HepG2 (cell line): ENCODE measurements around the gene CTDSPL2. TPM values are rescaled to one million over a fixed set of nuclear protein-coding genes. Genes with fewer than 3 reads are reported as not detected.
A peak's percentile ranks its signal among the peaks of the same experiment; 100 is the strongest.

Source experiments
- AFF4 ChIP-seq: sonication (generic); formaldehyde crosslinking; IDR thresholded peaks from 2 replicates; pipeline ENCODE4 v1.4.0; 2020; ENCODE audit warnings: missing genetic modification reagents
- FOXJ3 ChIP-seq: sonication (generic); formaldehyde crosslinking; IDR thresholded peaks from 2 replicates; pipeline ENCODE4 v1.4.0; 2020; ENCODE audit warnings: missing genetic modification reagents, mild to moderate bottlenecking, borderline replicate concordance
- FOXK1 ChIP-seq: sonication (generic); formaldehyde crosslinking; IDR thresholded peaks from 2 replicates; pipeline ENCODE4 v1.4.0; 2020; ENCODE audit warnings: low read depth, missing genetic modification reagents, borderline replicate concordance
- GABPA ChIP-seq, 2 experiments: IDR thresholded peaks; 2 replicates each; pipeline ENCODE4 v1.6.1; 2011 to 2016; ENCODE audit warnings: low read depth in 2 of 2, low read length in 1 of 2, missing biosample characterization in 1 of 2, missing genetic modification characterization in 1 of 2
- HMGA1 ChIP-seq: sonication (generic); formaldehyde crosslinking; conservative IDR thresholded peaks from 2 replicates; pipeline ENCODE4 v1.4.0; 2020; ENCODE audit warnings: missing genetic modification reagents
- HOXA5 ChIP-seq: sonication (generic); formaldehyde crosslinking; IDR thresholded peaks from 2 replicates; pipeline ENCODE4 v1.4.0; 2020; ENCODE audit warnings: missing genetic modification reagents
- IRF9 ChIP-seq: sonication (generic); formaldehyde crosslinking; IDR thresholded peaks from 2 replicates; pipeline ENCODE4 v1.8.0; 2022; ENCODE audit warnings: missing genetic modification reagents, mild to moderate bottlenecking, borderline replicate concordance
- LBX2 ChIP-seq: sonication (generic); formaldehyde crosslinking; IDR thresholded peaks from 2 replicates; pipeline ENCODE4 v1.5.0; 2020; ENCODE audit warnings: missing genetic modification reagents, mild to moderate bottlenecking, borderline replicate concordance
- NPAS2 ChIP-seq: sonication (generic); formaldehyde crosslinking; IDR thresholded peaks from 2 replicates; pipeline ENCODE4 v1.8.0; 2022; ENCODE audit warnings: mild to moderate bottlenecking, missing genetic modification reagents, borderline replicate concordance
- RXRA ChIP-seq: sonication (generic); formaldehyde crosslinking; IDR thresholded peaks from 2 replicates; pipeline ENCODE4 v1.5.1; 2020; ENCODE audit warnings: missing genetic modification reagents
- SAP130 ChIP-seq: IDR thresholded peaks from 2 replicates; pipeline ENCODE4 v1.6.1; 2016; ENCODE audit warnings: low read depth
- SCMH1 ChIP-seq: sonication (generic); formaldehyde crosslinking; IDR thresholded peaks from 2 replicates; pipeline ENCODE4 v1.9.0; 2021; ENCODE audit warnings: missing genetic modification reagents, mild to moderate bottlenecking, borderline replicate concordance
- YY1 ChIP-seq: IDR thresholded peaks from 2 replicates; pipeline ENCODE4 v1.6.1; 2011; ENCODE audit warnings: low read length, low read depth, moderate library complexity, mild to moderate bottlenecking; ENCODE audit not compliant: insufficient read depth, insufficient replicate concordance
- ZNF142 ChIP-seq: sonication (generic); formaldehyde crosslinking; IDR thresholded peaks from 2 replicates; pipeline ENCODE4 v1.4.0; 2020; ENCODE audit warnings: missing genetic modification reagents
- polyA plus RNA-seq, 8 experiments: library from polyadenylated mRNA; depleted of rRNA in 3 of 8; stranded (reverse) in 7 of 8; unstranded in 1 of 8; fragments of >200 nt; fragmentation: Illumina TruSeq in 4 of 8; extraction: Trizol in 4 of 8; gene quantifications; 2 replicates each; pipeline versions ENCODE4 v1.2.1 to v1.2.3, GENCODE V29; 2011 to 2016; ENCODE audit warnings: low read depth in 4 of 8, missing spikeins in 1 of 8, mixed read lengths in 1 of 8; ENCODE audit not compliant: insufficient read depth in 1 of 8
- total RNA-seq, 5 experiments: library from RNA; depleted of rRNA; stranded (reverse); fragments of >200 nt; fragmentation: Illumina TruSeq; extraction: Trizol; gene quantifications; 2 replicates each; pipeline ENCODE4 v1.2.3, GENCODE V29; 2016; ENCODE audit warnings: low read depth in 1 of 5

Gene CTDSPL2
- total and polyA plus RNA-seq, 2 of the 13 experiments (the other 11 are each of a cell fraction or from before 2014, with no cell fraction given), result 37.4 to 56.2 TPM

- no peak for TF ChIP-seq SCMH1
- peak; percentile 89; the same call in 1 of the 2 replicates for TF ChIP-seq FOXK1
- TF ChIP-seq IRF9 (CRISPR knock-in tag), result no peak; the same call in 1 of the 2 replicates
- peak; percentile 22; the same call in 1 of the 2 replicates for TF ChIP-seq FOXJ3 (CRISPR knock-in tag)
- no peak; the same call in 1 of the 2 replicates for TF ChIP-seq LBX2 (CRISPR knock-in tag)
- TF ChIP-seq HMGA1 (CRISPR knock-in tag), result no peak
- TF ChIP-seq YY1, result peak; percentile 92
- peak; percentile 33 for TF ChIP-seq GABPA (IDR thresholded peaks at IDR 0.05; ENCODE audit: low read depth, low read length)
- TF ChIP-seq GABPA (CRISPR knock-in tag; IDR thresholded peaks at IDR 0.05; ENCODE audit: low read depth), result peak; percentile 79
- no peak for TF ChIP-seq RXRA (CRISPR knock-in tag)
- TF ChIP-seq SAP130, result peak; percentile 85
- TF ChIP-seq AFF4, result no peak; the same call in 1 of the 2 replicates
- TF ChIP-seq NPAS2 (CRISPR knock-in tag), result no peak
- no peak; the same call in 1 of the 2 replicates for TF ChIP-seq HOXA5 (CRISPR knock-in tag)
- peak; percentile 62; the same call in 1 of the 2 replicates for TF ChIP-seq ZNF142 (CRISPR knock-in tag)
Measured at GRCh38 chr15:44426975-44427755, at the start of gene CTDSPL2 (continued).
